Measurements from ENCODE around the gene COPB1. TPM values are rescaled to one million over a fixed set of nuclear protein-coding genes. Genes with fewer than 3 reads are reported as not detected.

The COPB1 gene
- total and polyA plus RNA-seq, 2 of the 13 experiments (the other 11 are each of a cell fraction or from before 2014, with no cell fraction given) = 114 to 195 TPM

DNA sequence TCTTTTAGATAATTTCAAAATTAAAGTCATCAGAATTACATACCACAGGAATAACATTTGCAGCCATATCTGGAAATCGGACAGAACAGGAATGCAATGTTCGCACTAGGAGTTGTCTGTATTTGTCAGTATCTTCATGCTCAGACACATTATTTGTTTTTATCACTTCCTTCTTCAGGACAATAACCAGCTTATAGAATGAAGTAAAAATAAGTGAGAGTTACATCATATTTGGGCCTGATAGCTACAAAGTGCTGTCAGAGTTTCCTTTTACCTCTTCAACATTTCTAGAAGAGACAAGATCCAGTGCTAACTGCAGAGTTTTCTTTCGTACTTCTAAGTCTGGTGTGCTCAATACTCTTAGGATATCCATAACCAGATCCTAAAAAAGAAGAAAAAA, 18.9 kb downstream of the COPB1 start:
- no peak for ATAC-seq
- Histone ChIP-seq H3K36me3 (replicated peaks in 1 of 2; ENCODE audit: control insufficient read depth in 1 of 2, insufficient read depth in 2 of 2, low read length in 2 of 2) (peaks cover 20 to 84% of the 10 kb centered on the region in 2 experiments), H2AFZ (ENCODE audit: low read length) (no peak overlapping the region), H4K20me1 (ENCODE audit: insufficient read depth, low read length) (0 out of 2 replicates have a peak, but pooled peaks cover 3% of the 10 kb centered on the region), H3K27me3 (ENCODE audit: control insufficient read depth in 1 of 2, insufficient read depth in 2 of 2, low read length in 2 of 2) (no peaks in the 10 kb centered on the region), H3K9me3 (ENCODE audit: low read length) (no peaks in the 10 kb centered on the region), H3K4me1 (ENCODE audit: insufficient read depth, low read length) (no peaks in the 10 kb centered on the region), H3K9ac (ENCODE audit: insufficient read depth, low read depth, low read length) (no peak overlapping the region), H3K4me2 (ENCODE audit: low read depth, low read length) (no peak overlapping the region), H3K27ac (ENCODE audit: extremely low read length, insufficient read depth, low read length) (no peak overlapping the region), H3K79me2 (ENCODE audit: insufficient read depth, low read length) (no peaks in the 10 kb centered on the region), H3K4me3 (replicated peaks in 1 of 3; ENCODE audit: insufficient read depth in 1 of 3, low read depth in 2 of 3, low read length in 3 of 3) (no peak overlapping the region)
- no peak for DNase-seq (ENCODE audit: low spot score)
- ChIA-PET CTCF (ENCODE audit: low intra/inter-chr PET ratio, low total read pairs) (no interaction called here), POLR2A (no interaction called here)
- no peak for TF ChIP-seq THAP8 (CRISPR knock-in tag; IDR thresholded peaks at IDR 0.05; ENCODE audit: borderline replicate concordance)
- TF ChIP-seq, protein P1, sequence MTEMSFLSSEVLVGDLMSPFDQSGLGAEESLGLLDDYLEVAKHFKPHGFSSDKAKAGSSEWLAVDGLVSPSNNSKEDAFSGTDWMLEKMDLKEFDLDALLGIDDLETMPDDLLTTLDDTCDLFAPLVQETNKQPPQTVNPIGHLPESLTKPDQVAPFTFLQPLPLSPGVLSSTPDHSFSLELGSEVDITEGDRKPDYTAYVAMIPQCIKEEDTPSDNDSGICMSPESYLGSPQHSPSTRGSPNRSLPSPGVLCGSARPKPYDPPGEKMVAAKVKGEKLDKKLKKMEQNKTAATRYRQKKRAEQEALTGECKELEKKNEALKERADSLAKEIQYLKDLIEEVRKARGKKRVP (CRISPR knock-in tag; IDR thresholded peaks at IDR 0.05) = peak in 1 of 2 experiments; percentile 80; a peak in 2 of 4 replicates
- no peak for TF ChIP-seq ZNF670 (CRISPR knock-in tag; IDR thresholded peaks at IDR 0.05; ENCODE audit: borderline replicate concordance)
- TF ChIP-seq, protein P2, sequence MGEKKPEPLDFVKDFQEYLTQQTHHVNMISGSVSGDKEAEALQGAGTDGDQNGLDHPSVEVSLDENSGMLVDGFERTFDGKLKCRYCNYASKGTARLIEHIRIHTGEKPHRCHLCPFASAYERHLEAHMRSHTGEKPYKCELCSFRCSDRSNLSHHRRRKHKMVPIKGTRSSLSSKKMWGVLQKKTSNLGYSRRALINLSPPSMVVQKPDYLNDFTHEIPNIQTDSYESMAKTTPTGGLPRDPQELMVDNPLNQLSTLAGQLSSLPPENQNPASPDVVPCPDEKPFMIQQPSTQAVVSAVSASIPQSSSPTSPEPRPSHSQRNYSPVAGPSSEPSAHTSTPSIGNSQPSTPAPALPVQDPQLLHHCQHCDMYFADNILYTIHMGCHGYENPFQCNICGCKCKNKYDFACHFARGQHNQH (CRISPR knock-in tag; IDR thresholded peaks at IDR 0.05) = no peak
- no peak for TF ChIP-seq ARNT (IDR thresholded peaks at IDR 0.05)
- TF ChIP-seq GZF1 (CRISPR knock-in tag; IDR thresholded peaks at IDR 0.05) = no peak
- TF ChIP-seq TEAD2 (CRISPR knock-in tag; IDR thresholded peaks at IDR 0.05) = no peak
- no peak for TF ChIP-seq ZNF672 (CRISPR knock-in tag; IDR thresholded peaks at IDR 0.05)
- TF ChIP-seq PHF8 (CRISPR knock-in tag; IDR thresholded peaks at IDR 0.05) = no peak
- no peak for FAIRE-seq
- in situ Hi-C loops (cut with HindIII; ENCODE audit: extremely low pct_ligation_motif_present, low pct_unique_long_range_greater_than_20kb) (no loop called here), intact Hi-C loops (cut with micrococcal nuclease; ENCODE audit: unreplicated experiment) (no loop called here)
- no TSS peak for BruUV-seq (replicated peaks)
- WGBS (ENCODE audit: low lambda C conversion rate) = 95% methylated on average over 3 of the region's 3 CpGs
